HepG2 (cell line): ENCODE results near the gene C1QTNF5. TPM values are rescaled to one million over a fixed set of nuclear protein-coding genes. Genes with fewer than 3 reads are reported as not detected.
A peak's percentile ranks its signal among the peaks of the same experiment; 100 is the strongest.

Experiments used
- CREM ChIP-seq, 2 experiments: sonication (generic) in 1 of 2; formaldehyde crosslinking in 1 of 2; IDR thresholded peaks; 2 replicates each; pipeline versions ENCODE4 v1.4.0 to v1.6.1; 2016 to 2020; ENCODE audit warnings: antibody characterized with exemption in 1 of 2, mild to moderate bottlenecking in 1 of 2, missing genetic modification reagents in 1 of 2
- HOXA5 ChIP-seq: sonication (generic); formaldehyde crosslinking; IDR thresholded peaks from 2 replicates; pipeline ENCODE4 v1.4.0; 2020; ENCODE audit warnings: missing genetic modification reagents
- KDM2A ChIP-seq: sonication (generic); formaldehyde crosslinking; IDR thresholded peaks from 2 replicates; pipeline ENCODE4 v1.4.0; 2020; ENCODE audit warnings: low read depth, missing genetic modification reagents, borderline replicate concordance
- MED8 ChIP-seq: sonication (generic); formaldehyde crosslinking; IDR thresholded peaks from 2 replicates; pipeline ENCODE4 v1.8.1; 2023; ENCODE audit warnings: mild to moderate bottlenecking, missing genetic modification reagents; ENCODE audit not compliant: insufficient replicate concordance
- NAIF1 ChIP-seq: sonication (generic); formaldehyde crosslinking; IDR thresholded peaks from 2 replicates; pipeline ENCODE4 v1.5.0; 2020; ENCODE audit warnings: mild to moderate bottlenecking, missing genetic modification reagents, borderline replicate concordance
- NKX3-1 ChIP-seq: sonication (generic); formaldehyde crosslinking; IDR thresholded peaks from 2 replicates; pipeline ENCODE4 v1.5.0; 2020; ENCODE audit warnings: missing genetic modification reagents
- SETDB1 ChIP-seq: sonication (generic); formaldehyde crosslinking; IDR thresholded peaks from 2 replicates; pipeline ENCODE4 v1.5.1; 2020; ENCODE audit warnings: missing genetic modification reagents, mild to moderate bottlenecking, borderline replicate concordance
- SPEN ChIP-seq: sonication (generic); formaldehyde crosslinking; IDR thresholded peaks from 2 replicates; pipeline ENCODE4 v1.5.1; 2020; ENCODE audit warnings: low read depth, mild to moderate bottlenecking, missing genetic modification reagents
- U2AF1 ChIP-seq: fragments of 200-400 bp; formaldehyde crosslinking; optimal IDR thresholded peaks from 2 replicates; pipeline ENCODE3; 2017; ENCODE audit warnings: mild to moderate bottlenecking, low read depth, low read length
- ZNF17 ChIP-seq: sonication (generic); formaldehyde crosslinking; IDR thresholded peaks from 2 replicates; pipeline ENCODE4 v1.5.0; 2020; ENCODE audit warnings: mild to moderate bottlenecking, missing genetic modification reagents
- ZNF335 ChIP-seq: sonication (generic); formaldehyde crosslinking; IDR thresholded peaks from 2 replicates; pipeline ENCODE4 v1.4.0; 2020; ENCODE audit warnings: missing genetic modification reagents
- ZNF451 ChIP-seq: sonication (generic); formaldehyde crosslinking; IDR thresholded peaks from 2 replicates; pipeline ENCODE4 v1.5.0; 2020; ENCODE audit warnings: mild to moderate bottlenecking, missing genetic modification reagents
- ZNF510 ChIP-seq: sonication (generic); formaldehyde crosslinking; IDR thresholded peaks from 2 replicates; pipeline ENCODE4 v1.4.0; 2020; ENCODE audit warnings: low read depth, mild to moderate bottlenecking, missing genetic modification reagents
- polyA plus RNA-seq, 8 experiments: library from polyadenylated mRNA; depleted of rRNA in 3 of 8; stranded (reverse) in 7 of 8; unstranded in 1 of 8; fragments of >200 nt; fragmentation: Illumina TruSeq in 4 of 8; extraction: Trizol in 4 of 8; gene quantifications; 2 replicates each; pipeline versions ENCODE4 v1.2.1 to v1.2.3, GENCODE V29; 2011 to 2016; ENCODE audit warnings: low read depth in 4 of 8, missing spikeins in 1 of 8, mixed read lengths in 1 of 8; ENCODE audit not compliant: insufficient read depth in 1 of 8
- total RNA-seq, 5 experiments: library from RNA; depleted of rRNA; stranded (reverse); fragments of >200 nt; fragmentation: Illumina TruSeq; extraction: Trizol; gene quantifications; 2 replicates each; pipeline ENCODE4 v1.2.3, GENCODE V29; 2016; ENCODE audit warnings: low read depth in 1 of 5
- TF ChIP-seq, protein P1 (sequence below): sonication (generic); formaldehyde crosslinking; IDR thresholded peaks from 2 replicates; pipeline ENCODE4 v1.8.1; 2022; ENCODE audit warnings: low read depth, mild to moderate bottlenecking, missing genetic modification reagents
- TF ChIP-seq, protein P2 (sequence below): sonication (generic); formaldehyde crosslinking; IDR thresholded peaks from 2 replicates; pipeline ENCODE4 v1.5.0; 2020; ENCODE audit warnings: mild to moderate bottlenecking, missing genetic modification reagents
- TF ChIP-seq, protein P3 (sequence below): IDR thresholded peaks from 2 replicates; pipeline ENCODE4 v1.6.1; 2012; ENCODE audit warnings: low read length, improper control_type of control experiment
- TF ChIP-seq, protein P4 (sequence below): sonication (generic); formaldehyde crosslinking; conservative IDR thresholded peaks from 2 replicates; pipeline ENCODE4 v1.8.0; 2022; ENCODE audit warnings: missing genetic modification reagents

The C1QTNF5 gene
- total and polyA plus RNA-seq, 2 of the 13 experiments (the other 11 are each of a cell fraction or from before 2014, with no cell fraction given), result 0.86 to 1.2 TPM

DNA sequence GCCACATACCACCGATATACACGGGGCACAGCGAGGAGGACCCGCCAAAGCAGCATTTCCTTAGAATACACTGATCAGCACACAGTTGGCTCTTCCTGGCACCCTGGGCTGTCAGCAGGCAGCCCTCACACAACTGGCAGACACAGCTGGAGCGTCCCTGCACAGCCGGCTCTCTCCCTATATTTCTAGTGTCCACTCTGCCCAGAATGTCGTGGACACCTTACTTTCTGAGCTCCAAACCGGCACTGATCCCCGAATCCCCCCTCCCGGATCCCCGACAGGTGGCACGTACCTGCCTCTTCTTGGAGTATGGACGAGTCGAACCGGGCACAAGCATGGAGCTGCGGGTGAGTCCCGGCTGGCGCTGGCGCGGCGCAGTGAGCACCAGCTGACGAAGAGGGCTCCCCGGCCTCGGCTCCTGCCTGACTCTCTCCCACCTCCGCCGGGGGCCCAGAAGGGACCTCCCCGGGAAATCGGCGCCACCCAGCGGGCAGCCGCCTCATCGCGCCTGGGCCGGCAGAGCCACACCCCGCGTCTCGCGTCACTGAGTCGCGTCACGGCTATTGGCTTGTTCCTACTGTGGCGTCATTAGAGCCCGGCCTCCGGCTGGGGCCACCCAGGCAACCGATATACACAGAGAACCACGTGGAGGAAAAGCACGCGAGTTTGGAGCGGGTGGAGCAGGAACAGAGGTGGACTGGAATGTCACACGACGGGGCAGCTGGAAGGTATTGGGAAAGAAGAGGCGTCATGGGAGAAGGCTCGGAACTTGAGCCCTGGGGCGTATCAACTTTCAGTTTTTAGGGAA is 40.7 kb upstream of the C1QTNF5 start, which contains the start of gene USP2 (continued):
- 0 out of 2 replicates have a peak, but pooled peaks have one; percentile 41 for TF ChIP-seq ZNF335 (CRISPR knock-in tag)
- TF ChIP-seq, protein P1, sequence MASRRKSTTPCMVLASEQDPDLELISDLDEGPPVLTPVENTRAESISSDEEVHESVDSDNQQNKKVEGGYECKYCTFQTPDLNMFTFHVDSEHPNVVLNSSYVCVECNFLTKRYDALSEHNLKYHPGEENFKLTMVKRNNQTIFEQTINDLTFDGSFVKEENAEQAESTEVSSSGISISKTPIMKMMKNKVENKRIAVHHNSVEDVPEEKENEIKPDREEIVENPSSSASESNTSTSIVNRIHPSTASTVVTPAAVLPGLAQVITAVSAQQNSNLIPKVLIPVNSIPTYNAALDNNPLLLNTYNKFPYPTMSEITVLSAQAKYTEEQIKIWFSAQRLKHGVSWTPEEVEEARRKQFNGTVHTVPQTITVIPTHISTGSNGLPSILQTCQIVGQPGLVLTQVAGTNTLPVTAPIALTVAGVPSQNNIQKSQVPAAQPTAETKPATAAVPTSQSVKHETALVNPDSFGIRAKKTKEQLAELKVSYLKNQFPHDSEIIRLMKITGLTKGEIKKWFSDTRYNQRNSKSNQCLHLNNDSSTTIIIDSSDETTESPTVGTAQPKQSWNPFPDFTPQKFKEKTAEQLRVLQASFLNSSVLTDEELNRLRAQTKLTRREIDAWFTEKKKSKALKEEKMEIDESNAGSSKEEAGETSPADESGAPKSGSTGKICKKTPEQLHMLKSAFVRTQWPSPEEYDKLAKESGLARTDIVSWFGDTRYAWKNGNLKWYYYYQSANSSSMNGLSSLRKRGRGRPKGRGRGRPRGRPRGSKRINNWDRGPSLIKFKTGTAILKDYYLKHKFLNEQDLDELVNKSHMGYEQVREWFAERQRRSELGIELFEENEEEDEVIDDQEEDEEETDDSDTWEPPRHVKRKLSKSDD, result peak; percentile 63; the same call in 1 of the 2 replicates
- no peak for TF ChIP-seq NAIF1 (CRISPR knock-in tag)
- TF ChIP-seq MED8 (CRISPR knock-in tag), result no peak
- TF ChIP-seq CREM (IDR thresholded peaks at IDR 0.05), result peak; percentile 78
- peak; percentile 56; the same call in 1 of the 2 replicates for TF ChIP-seq CREM (CRISPR knock-in tag; IDR thresholded peaks at IDR 0.05)
- TF ChIP-seq ZNF17 (CRISPR knock-in tag), result no peak
- TF ChIP-seq SPEN, result 0 out of 2 replicates have a peak, but pooled peaks have one; percentile 34
- TF ChIP-seq NKX3-1, result peak; percentile 63; the same call in 1 of the 2 replicates
- TF ChIP-seq U2AF1, result peak; percentile 81
- TF ChIP-seq SETDB1, result no peak
- no peak; the same call in 1 of the 2 replicates for TF ChIP-seq ZNF451 (CRISPR knock-in tag)
- TF ChIP-seq ZNF510, result no peak
- TF ChIP-seq, protein P2, sequence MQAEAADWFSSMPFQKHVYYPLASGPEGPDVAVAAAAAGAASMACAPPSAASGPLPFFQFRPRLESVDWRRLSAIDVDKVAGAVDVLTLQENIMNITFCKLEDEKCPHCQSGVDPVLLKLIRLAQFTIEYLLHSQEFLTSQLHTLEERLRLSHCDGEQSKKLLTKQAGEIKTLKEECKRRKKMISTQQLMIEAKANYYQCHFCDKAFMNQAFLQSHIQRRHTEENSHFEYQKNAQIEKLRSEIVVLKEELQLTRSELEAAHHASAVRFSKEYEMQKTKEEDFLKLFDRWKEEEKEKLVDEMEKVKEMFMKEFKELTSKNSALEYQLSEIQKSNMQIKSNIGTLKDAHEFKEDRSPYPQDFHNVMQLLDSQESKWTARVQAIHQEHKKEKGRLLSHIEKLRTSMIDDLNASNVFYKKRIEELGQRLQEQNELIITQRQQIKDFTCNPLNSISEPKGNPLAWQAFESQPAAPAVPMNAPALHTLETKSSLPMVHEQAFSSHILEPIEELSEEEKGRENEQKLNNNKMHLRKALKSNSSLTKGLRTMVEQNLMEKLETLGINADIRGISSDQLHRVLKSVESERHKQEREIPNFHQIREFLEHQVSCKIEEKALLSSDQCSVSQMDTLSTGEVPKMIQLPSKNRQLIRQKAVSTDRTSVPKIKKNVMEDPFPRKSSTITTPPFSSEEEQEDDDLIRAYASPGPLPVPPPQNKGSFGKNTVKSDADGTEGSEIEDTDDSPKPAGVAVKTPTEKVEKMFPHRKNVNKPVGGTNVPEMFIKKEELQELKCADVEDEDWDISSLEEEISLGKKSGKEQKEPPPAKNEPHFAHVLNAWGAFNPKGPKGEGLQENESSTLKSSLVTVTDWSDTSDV (CRISPR knock-in tag), result no peak
- no peak for TF ChIP-seq HOXA5 (CRISPR knock-in tag)
- TF ChIP-seq KDM2A, result peak; percentile 92
- TF ChIP-seq, protein P3, sequence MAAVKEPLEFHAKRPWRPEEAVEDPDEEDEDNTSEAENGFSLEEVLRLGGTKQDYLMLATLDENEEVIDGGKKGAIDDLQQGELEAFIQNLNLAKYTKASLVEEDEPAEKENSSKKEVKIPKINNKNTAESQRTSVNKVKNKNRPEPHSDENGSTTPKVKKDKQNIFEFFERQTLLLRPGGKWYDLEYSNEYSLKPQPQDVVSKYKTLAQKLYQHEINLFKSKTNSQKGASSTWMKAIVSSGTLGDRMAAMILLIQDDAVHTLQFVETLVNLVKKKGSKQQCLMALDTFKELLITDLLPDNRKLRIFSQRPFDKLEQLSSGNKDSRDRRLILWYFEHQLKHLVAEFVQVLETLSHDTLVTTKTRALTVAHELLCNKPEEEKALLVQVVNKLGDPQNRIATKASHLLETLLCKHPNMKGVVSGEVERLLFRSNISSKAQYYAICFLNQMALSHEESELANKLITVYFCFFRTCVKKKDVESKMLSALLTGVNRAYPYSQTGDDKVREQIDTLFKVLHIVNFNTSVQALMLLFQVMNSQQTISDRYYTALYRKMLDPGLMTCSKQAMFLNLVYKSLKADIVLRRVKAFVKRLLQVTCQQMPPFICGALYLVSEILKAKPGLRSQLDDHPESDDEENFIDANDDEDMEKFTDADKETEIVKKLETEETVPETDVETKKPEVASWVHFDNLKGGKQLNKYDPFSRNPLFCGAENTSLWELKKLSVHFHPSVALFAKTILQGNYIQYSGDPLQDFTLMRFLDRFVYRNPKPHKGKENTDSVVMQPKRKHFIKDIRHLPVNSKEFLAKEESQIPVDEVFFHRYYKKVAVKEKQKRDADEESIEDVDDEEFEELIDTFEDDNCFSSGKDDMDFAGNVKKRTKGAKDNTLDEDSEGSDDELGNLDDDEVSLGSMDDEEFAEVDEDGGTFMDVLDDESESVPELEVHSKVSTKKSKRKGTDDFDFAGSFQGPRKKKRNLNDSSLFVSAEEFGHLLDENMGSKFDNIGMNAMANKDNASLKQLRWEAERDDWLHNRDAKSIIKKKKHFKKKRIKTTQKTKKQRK, result no peak
- TF ChIP-seq, protein P4, sequence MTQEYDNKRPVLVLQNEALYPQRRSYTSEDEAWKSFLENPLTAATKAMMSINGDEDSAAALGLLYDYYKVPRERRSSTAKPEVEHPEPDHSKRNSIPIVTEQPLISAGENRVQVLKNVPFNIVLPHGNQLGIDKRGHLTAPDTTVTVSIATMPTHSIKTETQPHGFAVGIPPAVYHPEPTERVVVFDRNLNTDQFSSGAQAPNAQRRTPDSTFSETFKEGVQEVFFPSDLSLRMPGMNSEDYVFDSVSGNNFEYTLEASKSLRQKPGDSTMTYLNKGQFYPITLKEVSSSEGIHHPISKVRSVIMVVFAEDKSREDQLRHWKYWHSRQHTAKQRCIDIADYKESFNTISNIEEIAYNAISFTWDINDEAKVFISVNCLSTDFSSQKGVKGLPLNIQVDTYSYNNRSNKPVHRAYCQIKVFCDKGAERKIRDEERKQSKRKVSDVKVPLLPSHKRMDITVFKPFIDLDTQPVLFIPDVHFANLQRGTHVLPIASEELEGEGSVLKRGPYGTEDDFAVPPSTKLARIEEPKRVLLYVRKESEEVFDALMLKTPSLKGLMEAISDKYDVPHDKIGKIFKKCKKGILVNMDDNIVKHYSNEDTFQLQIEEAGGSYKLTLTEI (CRISPR knock-in tag), result no peak
